Caco-2 (cell line): ENCODE data around the gene PABPC1L. TPM values are rescaled to one million over a fixed set of nuclear protein-coding genes. Genes with fewer than 3 reads are reported as not detected.

ENCODE experiments used
- BruUV-seq: library from RNA; stranded (reverse); fragments of 400-500 nt; replicated peaks from 2 replicates; lab custom pipeline; 2021; lab: Mats Ljungman, UMichigan
- CTCF ChIA-PET: fragments of 300-600 bp; sonication (Branson Sonifier 250); formaldehyde crosslinking; loops from one replicate; lab custom pipeline; 2022; ENCODE audit warnings: antibody characterized with exemption; lab: Charles Lee
- POLR2A ChIA-PET: fragments of 300-600 bp; sonication (Branson Sonifier 250); formaldehyde crosslinking; loops from one replicate; lab custom pipeline; 2022; ENCODE audit warnings: antibody characterized with exemption; lab: Charles Lee
- DNase-seq, 2 experiments: peaks; one replicate each; pipeline versions ENCODE4 v3.0.0 to v3.0.0-alpha.2; 2020 to 2022
- H3K27me3 ChIP-seq: replicated peaks from 2 replicates; pipeline ENCODE4 v1.6.0; 2011; ENCODE audit warnings: low read length; ENCODE audit not compliant: control insufficient read depth, insufficient read depth
- H3K36me3 ChIP-seq: 2 replicates; pipeline ENCODE4 v1.5.1; 2011; ENCODE audit warnings: low read length; ENCODE audit not compliant: control insufficient read depth, insufficient read depth
- H3K4me1 ChIP-seq: fragments of 250-450 bp; sonication (Bioruptor Pico); 2 replicates; pipeline ENCODE4 v1.5.1; 2020; ENCODE audit warnings: mild to moderate bottlenecking
- H3K4me3 ChIP-seq: 2 replicates; pipeline ENCODE4 v1.5.1; 2011; ENCODE audit warnings: low read depth, mild to moderate bottlenecking, control low read depth, low read length
- H3K9me3 ChIP-seq: fragments of 250-450 bp; sonication (Bioruptor Pico); 2 replicates; pipeline ENCODE4 v1.5.1; 2020; ENCODE audit warnings: mild to moderate bottlenecking, moderate library complexity
- H3K27ac Mint-ChIP-seq: one replicate; pipeline ENCODE4 v1.8.0; 2022; ENCODE audit warnings: mixed read lengths; ENCODE audit not compliant: unreplicated experiment
- H3K27me3 Mint-ChIP-seq: one replicate; pipeline ENCODE4 v1.8.0; 2022; ENCODE audit warnings: mixed read lengths; ENCODE audit not compliant: insufficient read depth, unreplicated experiment
- H3K36me3 Mint-ChIP-seq: one replicate; pipeline ENCODE4 v1.8.0; 2022; ENCODE audit warnings: mild to moderate bottlenecking, mixed read lengths; ENCODE audit not compliant: insufficient read depth, unreplicated experiment
- H3K4me1 Mint-ChIP-seq: one replicate; pipeline ENCODE4 v1.8.0; 2022; ENCODE audit warnings: low read depth, mixed read lengths; ENCODE audit not compliant: unreplicated experiment
- H3K4me3 Mint-ChIP-seq: one replicate; pipeline ENCODE4 v1.8.0; 2022; ENCODE audit warnings: mild to moderate bottlenecking, moderate library complexity, mixed read lengths; ENCODE audit not compliant: unreplicated experiment
- H3K9me3 Mint-ChIP-seq: one replicate; pipeline ENCODE4 v1.8.0; 2022; ENCODE audit warnings: mixed read lengths; ENCODE audit not compliant: unreplicated experiment
- CTCF ChIP-seq, 2 experiments: fragments of 200-600 bp in 1 of 2; IDR thresholded peaks; 1 replicate in 1 of 2; 2 replicates in 1 of 2; pipeline versions ENCODE4 v1.5.1 to v1.8.0; 2011 to 2022; ENCODE audit warnings: antibody characterized with exemption in 1 of 2, control low read depth in 1 of 2, inconsistent platforms in 1 of 2, low read depth in 1 of 2, low read length in 1 of 2, mild to moderate bottlenecking in 1 of 2, moderate library complexity in 1 of 2; ENCODE audit not compliant: insufficient read depth in 1 of 2, severe bottlenecking in 1 of 2, unreplicated experiment in 1 of 2
- intact Hi-C: fragments of 100-400 bp; cut with micrococcal nuclease; formaldehyde crosslinking; loops from one replicate; pipeline ENCODE4 v1.10.0; 2022; ENCODE audit not compliant: unreplicated experiment
- total RNA-seq: library from RNA; stranded (reverse); gene quantifications from 2 replicates; pipeline ENCODE4 v1.2.3, GENCODE V29; 2022

Gene PABPC1L
- total RNA-seq, 1 experiment from 2014 or later: 255 TPM

- Mint-ChIP-seq H3K4me3 (no peak overlapping the region), H3K27me3 (no peaks in the 10 kb centered on the region), H3K36me3 (peaks cover 100% of the 10 kb centered on the region), H3K9me3 (no peaks in the 10 kb centered on the region), H3K4me1 (peaks cover 6% of the 10 kb centered on the region), H3K27ac (no peak overlapping the region)
- TF ChIP-seq CTCF (IDR thresholded peaks at IDR 0.05; ENCODE audit: insufficient read depth in 1 of 2, low read depth in 1 of 2, low read length in 1 of 2, severe bottlenecking in 1 of 2, unreplicated experiment in 1 of 2): no peak
- no peak overlapping the region for H3K4me3 ChIP-seq
- no peaks in the 10 kb centered on the region for H3K9me3 ChIP-seq
- no peak for DNase-seq
- no peaks in the 10 kb centered on the region for H3K27me3 ChIP-seq
- intact Hi-C loops: no loop called here
- CTCF ChIA-PET: no interaction called here
- POLR2A ChIA-PET: no interaction called here
- BruUV-seq: no TSS peak
- H3K4me1 ChIP-seq: no peaks in the 10 kb centered on the region
- H3K36me3 ChIP-seq: peaks cover 23% of the 10 kb centered on the region
Measured at GRCh38 chr20:44945261-44945660, 35.4 kb downstream of the PABPC1L start.

GRCh38 chr20:44946271-44946852, 36.5 kb downstream of the PABPC1L start:
- intact Hi-C loops: no loop called here
- H3K4me3 Mint-ChIP-seq: no peak overlapping the region
- no peaks in the 10 kb centered on the region for H3K9me3 Mint-ChIP-seq
- no peak for TF ChIP-seq CTCF (IDR thresholded peaks at IDR 0.05; ENCODE audit: insufficient read depth in 1 of 2, low read depth in 1 of 2, low read length in 1 of 2, severe bottlenecking in 1 of 2, unreplicated experiment in 1 of 2)
- Histone ChIP-seq H3K9me3 (no peaks in the 10 kb centered on the region), H3K27me3 (no peaks in the 10 kb centered on the region), H3K36me3 (peaks cover 26% of the 10 kb centered on the region), H3K4me3 (no peak overlapping the region), H3K4me1 (no peaks in the 10 kb centered on the region)
- no peak for DNase-seq
- H3K27me3 Mint-ChIP-seq: no peaks in the 10 kb centered on the region
- H3K4me1 Mint-ChIP-seq: peaks cover 6% of the 10 kb centered on the region
- ChIA-PET POLR2A (interaction anchor here (1.0 to 1.5 kb wide), 2 partner anchors 20 to 61 kb away, joined by 3 to 4 read pairs; partner anchors contain the start of genes STK4 and YWHAB), CTCF (interaction anchor here (0.6 to 1.1 kb wide), 2 partner anchors 10 to 16 kb away, joined by 3 to 6 read pairs; no protein-coding TSS in a partner anchor)
- TSS peak; percentile 4 for BruUV-seq
- no peak overlapping the region for H3K27ac Mint-ChIP-seq
- H3K36me3 Mint-ChIP-seq: peaks cover 99% of the 10 kb centered on the region

- peaks cover 14% of the 10 kb centered on the region for H3K4me1 Mint-ChIP-seq
- no peak overlapping the region for H3K4me3 Mint-ChIP-seq
- H3K9me3 Mint-ChIP-seq: no peaks in the 10 kb centered on the region
- no peaks in the 10 kb centered on the region for H3K27me3 ChIP-seq
- no peaks in the 10 kb centered on the region for H3K27me3 Mint-ChIP-seq
- BruUV-seq: no TSS peak
- intact Hi-C loops: no loop called here
- no peaks in the 10 kb centered on the region; the same call in 1 of the 2 replicates for H3K4me1 ChIP-seq
- POLR2A ChIA-PET: interaction anchor here (1.0 to 2.1 kb wide), 2 partner anchors 9 to 11 kb away, joined by 3 to 5 read pairs; no protein-coding TSS in a partner anchor
- no peak overlapping the region for H3K4me3 ChIP-seq
- no peaks in the 10 kb centered on the region for H3K9me3 ChIP-seq
- no peak overlapping the region for H3K27ac Mint-ChIP-seq
- H3K36me3 ChIP-seq: peaks cover 21% of the 10 kb centered on the region
- no peak for DNase-seq
- H3K36me3 Mint-ChIP-seq: peaks cover 99% of the 10 kb centered on the region
- CTCF ChIA-PET: interaction anchor here (0.8 to 1.0 kb wide), 2 partner anchors 12 to 101 kb away, joined by 3 read pairs; partner anchors contain the start of gene TOMM34
- no peak for TF ChIP-seq CTCF (IDR thresholded peaks at IDR 0.05; ENCODE audit: insufficient read depth in 1 of 2, low read depth in 1 of 2, low read length in 1 of 2, severe bottlenecking in 1 of 2, unreplicated experiment in 1 of 2)
Measured at GRCh38 chr20:44948107-44948506, 38.2 kb downstream of the PABPC1L start.
